Omental fat pad (tissue), 4 donors: Measurements from ENCODE around the gene AS3MT. TPM values are rescaled to one million over a fixed set of nuclear protein-coding genes. Genes with fewer than 3 reads are reported as not detected.

ENCODE experiments used
- ATAC-seq: fragments of 150-250 bp; one replicate; pipeline ENCODE4 v1.9.1; 2016; ENCODE audit warnings: mild to moderate bottlenecking, moderate library complexity; ENCODE audit not compliant: low FRiP score
- DNase-seq: peaks from one replicate; pipeline ENCODE4 v3.0.0-alpha.2; 2019; ENCODE audit warnings: low spot score
- small RNA-seq: library from RNA; depleted of rRNA; stranded (forward); fragments of <200 nt; gene quantifications from one replicate; pipeline ENCODE3, GENCODE V24; 2016
- total RNA-seq, 4 donors: library from RNA; depleted of rRNA; stranded (reverse); fragments of >200 nt; gene quantifications; one replicate each; pipeline ENCODE4 v1.1.0, GENCODE V29; 2016
- TF ChIP-seq, protein P1 (sequence below), 3 donors: fragments of 450-650 bp; IDR thresholded peaks; one replicate each; pipeline ENCODE4 v1.5.1; 2016 to 2017; ENCODE audit warnings: antibody characterized with exemption in 3 of 3, mild to moderate bottlenecking in 3 of 3, moderate library complexity in 2 of 3

AS3MT gene
- total RNA-seq, 4 donors from 2014 or later, result 1.1 to 4.0 (median 1.7) TPM

DNA sequence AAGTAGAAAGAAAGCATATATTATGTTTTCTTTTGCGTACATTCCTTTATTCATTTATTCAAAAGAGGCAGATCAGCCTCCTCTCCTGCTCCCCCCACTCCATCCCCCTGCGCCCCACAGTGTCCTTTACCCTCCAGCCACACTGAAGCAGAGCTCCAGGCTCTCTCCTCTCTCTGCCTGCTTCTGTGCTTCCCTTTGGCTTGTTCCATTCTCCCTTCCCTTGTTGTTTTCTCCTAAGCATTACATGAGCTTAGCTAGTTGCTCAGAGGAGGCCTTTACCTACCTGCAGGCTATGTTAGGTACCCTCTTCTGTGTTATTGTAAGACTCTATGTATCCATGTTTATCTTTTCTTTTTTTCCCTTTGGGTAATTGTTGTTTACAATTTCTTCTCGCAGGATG lies 76.2 kb downstream of the AS3MT start:
- ATAC-seq (no peak), DNase-seq (no peak)
- TF ChIP-seq, protein P1, sequence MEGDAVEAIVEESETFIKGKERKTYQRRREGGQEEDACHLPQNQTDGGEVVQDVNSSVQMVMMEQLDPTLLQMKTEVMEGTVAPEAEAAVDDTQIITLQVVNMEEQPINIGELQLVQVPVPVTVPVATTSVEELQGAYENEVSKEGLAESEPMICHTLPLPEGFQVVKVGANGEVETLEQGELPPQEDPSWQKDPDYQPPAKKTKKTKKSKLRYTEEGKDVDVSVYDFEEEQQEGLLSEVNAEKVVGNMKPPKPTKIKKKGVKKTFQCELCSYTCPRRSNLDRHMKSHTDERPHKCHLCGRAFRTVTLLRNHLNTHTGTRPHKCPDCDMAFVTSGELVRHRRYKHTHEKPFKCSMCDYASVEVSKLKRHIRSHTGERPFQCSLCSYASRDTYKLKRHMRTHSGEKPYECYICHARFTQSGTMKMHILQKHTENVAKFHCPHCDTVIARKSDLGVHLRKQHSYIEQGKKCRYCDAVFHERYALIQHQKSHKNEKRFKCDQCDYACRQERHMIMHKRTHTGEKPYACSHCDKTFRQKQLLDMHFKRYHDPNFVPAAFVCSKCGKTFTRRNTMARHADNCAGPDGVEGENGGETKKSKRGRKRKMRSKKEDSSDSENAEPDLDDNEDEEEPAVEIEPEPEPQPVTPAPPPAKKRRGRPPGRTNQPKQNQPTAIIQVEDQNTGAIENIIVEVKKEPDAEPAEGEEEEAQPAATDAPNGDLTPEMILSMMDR (IDR thresholded peaks at IDR 0.05), result no peak

DNA sequence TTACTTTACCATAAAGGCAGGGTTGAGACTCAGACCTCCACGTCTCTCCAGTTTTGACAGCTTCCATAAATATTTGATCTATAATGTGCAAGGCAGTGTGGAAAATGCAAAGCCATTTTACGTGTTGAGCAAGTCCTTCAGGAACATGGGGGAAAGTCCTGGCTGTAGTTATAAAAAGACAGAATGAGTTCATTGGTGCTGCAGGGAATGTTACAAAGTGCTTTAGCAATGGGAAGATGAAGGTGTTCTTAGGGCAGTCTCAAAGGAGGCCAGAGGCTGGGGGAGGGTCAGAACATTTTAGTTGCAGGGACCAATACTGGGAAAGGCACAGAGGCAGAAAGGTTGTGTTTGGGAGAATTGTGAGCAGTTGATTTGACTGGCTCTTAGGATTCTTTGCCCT lies 76.7 kb downstream of the AS3MT start:
- DNase-seq, result no peak
- no peak for ATAC-seq
- TF ChIP-seq, protein P1 (IDR thresholded peaks at IDR 0.05), result no peak

DNA sequence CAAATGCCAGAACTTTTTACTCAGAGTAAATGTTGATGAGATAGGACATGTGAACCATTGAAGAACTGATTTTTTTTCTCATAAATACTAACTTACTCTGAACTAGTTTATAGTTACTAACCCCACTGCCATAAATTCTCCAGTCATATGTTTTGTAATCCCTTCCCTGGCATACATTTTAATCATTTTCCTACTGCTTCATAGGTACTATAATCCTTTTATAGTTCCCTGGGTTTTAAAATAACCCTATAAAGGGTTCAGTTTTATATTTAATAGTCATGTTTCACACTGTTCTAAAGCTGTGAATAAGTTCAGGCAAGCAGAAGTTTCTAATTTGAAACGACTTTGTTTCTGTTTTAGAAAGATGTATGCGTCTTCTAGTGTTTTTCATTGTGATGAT lies 77.7 kb downstream of the AS3MT start:
- DNase-seq (no peak), ATAC-seq (no peak)
- TF ChIP-seq, protein P1 (IDR thresholded peaks at IDR 0.05), result no peak

DNA sequence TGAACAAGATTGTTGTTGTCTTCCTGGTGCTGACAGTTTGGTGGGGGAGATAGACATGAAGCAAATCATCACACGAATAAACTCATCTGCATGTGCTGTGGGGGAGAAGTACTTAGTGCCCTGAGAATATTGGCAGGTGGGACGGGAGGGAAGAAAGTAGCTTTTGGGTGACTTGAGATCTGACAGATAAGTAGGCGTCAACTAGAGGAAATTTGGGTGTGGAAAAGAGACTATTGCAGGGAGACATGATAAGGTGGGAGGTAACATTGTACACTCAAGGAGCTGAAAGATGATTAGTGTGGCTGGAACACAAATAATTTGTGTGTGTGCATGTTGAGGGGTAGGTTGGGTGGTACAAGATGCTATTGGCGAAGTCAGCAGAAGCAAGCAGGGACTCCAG lies 78.9 kb downstream of the AS3MT start:
- ATAC-seq (no peak), DNase-seq (no peak)
- TF ChIP-seq, protein P1 (IDR thresholded peaks at IDR 0.05), result no peak

DNA sequence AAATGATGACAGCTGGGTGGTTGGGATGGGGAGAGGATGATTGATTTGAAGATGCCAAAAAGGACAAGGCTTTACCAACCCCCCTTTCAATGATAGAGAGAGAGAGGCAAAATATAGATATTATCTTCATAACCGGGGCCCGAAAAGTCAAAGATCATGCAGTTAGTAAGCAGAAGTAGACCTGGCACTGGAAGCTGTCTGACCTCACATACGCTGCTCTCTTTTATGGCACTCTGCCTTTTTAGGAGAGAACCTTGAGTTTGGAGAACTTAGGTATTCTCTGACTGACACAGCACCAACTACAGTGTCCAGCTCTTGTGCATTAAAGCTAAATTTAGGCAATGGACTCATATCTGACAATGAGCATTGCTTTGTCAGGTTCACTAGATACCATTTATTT lies 79.5 kb downstream of the AS3MT start:
- ATAC-seq, result no peak
- DNase-seq, result no peak
- TF ChIP-seq, protein P1 (IDR thresholded peaks at IDR 0.05), result no peak

DNA sequence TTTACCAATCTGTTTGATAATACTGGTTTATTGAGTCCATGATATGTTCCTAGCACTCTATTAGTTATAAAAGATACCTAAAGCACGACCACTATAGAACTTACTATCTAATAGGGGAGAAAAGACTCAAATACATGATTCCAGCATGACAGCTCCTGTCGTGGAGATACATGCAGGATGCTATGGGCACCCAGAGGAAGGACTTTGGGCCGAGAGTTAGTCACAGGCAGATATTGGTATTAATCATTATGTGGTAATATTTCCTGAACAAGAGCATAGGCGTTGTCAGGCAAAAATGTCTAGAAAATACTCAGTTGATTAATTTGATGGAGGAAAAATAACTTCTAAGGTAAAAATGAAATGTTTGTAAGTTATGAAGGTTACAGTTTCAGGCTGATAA lies 80.6 kb downstream of the AS3MT start:
- DNase-seq (no peak), ATAC-seq (no peak)
- TF ChIP-seq, protein P1 (IDR thresholded peaks at IDR 0.05), result no peak

DNA sequence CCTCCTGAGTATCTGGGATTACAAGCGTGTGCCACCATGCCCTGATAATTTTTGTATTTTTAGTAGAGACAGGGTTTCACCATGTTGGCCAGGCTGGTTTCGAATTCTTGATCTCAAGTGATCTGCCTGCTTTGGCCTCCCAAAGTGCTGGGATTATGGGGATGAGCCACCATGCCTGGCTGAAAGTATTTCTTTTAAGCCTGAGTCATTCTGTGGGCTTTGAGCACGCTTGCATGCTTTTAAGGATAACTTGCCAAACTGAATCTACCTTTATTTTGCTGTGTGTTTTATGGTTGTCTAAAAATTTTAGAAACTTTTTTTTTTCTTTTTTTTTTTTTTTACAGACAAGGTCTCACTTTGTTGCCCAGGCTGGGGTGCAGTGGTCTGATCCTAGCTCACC lies 82.0 kb downstream of the AS3MT start:
- no peak for ATAC-seq
- TF ChIP-seq, protein P1 (IDR thresholded peaks at IDR 0.05), result no peak

More for the DNA sequence above, 82.0 kb downstream of the AS3MT start:
- DNase-seq, result no peak

Small RNAs within 50 kb of the gene (small RNA-seq; reads per million reads assigned to genes)
- gene AS3MT, result not detected
- gene RF00026, result not detected

Other genes with a start within 250 kb of the AS3MT start
- 100 to 1,000 TPM in 3 of 4 donors, 10 to 100 TPM in 1; 58.2 to 121 (median 103) TPM for gene TRIM8, start 225.0 kb upstream of the AS3MT start, total RNA-seq
- gene ARL3, start 155.1 kb upstream of the AS3MT start, total RNA-seq, result 1 to 10 TPM; 2.8 to 6.1 (median 3.9) TPM
- gene SFXN2, start 154.8 kb upstream of the AS3MT start, total RNA-seq, result 1 to 10 TPM; 4.3 to 7.9 (median 5.0) TPM
- 100 to 1,000 TPM; 106 to 214 (median 165) TPM for gene WBP1L, start 125.5 kb upstream of the AS3MT start, total RNA-seq
- gene CYP17A1, start 32.1 kb upstream of the AS3MT start, total RNA-seq, result not detected
- 10 to 100 TPM; 37.5 to 43.4 (median 40.0) TPM for gene BORCS7, start 15.2 kb upstream of the AS3MT start, total RNA-seq
- 1 to 10 TPM; 2.3 to 9.8 (median 3.2) TPM for gene CNNM2, start 48.8 kb downstream of the AS3MT start, total RNA-seq